ENCODE measurements around the gene USP11. TPM values are rescaled to one million over a fixed set of nuclear protein-coding genes. Genes with fewer than 3 reads are reported as not detected.

The USP11 gene
- total RNA-seq, 2 donors from 2014 or later = 113 to 214 TPM

DNA sequence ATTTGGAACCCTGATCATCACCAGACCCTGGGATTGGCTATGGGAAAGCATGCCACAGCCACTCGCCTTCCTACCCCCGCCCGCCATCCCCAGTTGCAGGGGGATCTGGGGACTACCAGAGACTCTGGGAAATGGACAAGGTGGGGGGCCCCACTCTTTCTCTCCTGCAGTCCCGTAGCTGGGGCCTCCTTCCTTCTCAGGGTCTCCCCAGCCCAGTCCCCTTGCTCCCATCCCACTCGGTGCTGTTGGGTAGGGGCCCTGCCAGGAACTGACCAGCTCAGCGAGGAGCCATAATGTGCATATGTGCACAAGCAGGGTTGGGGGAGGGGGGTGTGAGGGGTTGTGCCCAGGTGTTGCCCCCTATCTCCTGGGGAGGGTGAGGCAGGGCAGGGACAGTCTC is 3.4 kb upstream of the USP11 start:
- H3K9ac ChIP-seq (ENCODE audit: extremely low read depth, low read length, poor library complexity, severe bottlenecking) = no peak overlapping the region
- TF ChIP-seq, protein P1, sequence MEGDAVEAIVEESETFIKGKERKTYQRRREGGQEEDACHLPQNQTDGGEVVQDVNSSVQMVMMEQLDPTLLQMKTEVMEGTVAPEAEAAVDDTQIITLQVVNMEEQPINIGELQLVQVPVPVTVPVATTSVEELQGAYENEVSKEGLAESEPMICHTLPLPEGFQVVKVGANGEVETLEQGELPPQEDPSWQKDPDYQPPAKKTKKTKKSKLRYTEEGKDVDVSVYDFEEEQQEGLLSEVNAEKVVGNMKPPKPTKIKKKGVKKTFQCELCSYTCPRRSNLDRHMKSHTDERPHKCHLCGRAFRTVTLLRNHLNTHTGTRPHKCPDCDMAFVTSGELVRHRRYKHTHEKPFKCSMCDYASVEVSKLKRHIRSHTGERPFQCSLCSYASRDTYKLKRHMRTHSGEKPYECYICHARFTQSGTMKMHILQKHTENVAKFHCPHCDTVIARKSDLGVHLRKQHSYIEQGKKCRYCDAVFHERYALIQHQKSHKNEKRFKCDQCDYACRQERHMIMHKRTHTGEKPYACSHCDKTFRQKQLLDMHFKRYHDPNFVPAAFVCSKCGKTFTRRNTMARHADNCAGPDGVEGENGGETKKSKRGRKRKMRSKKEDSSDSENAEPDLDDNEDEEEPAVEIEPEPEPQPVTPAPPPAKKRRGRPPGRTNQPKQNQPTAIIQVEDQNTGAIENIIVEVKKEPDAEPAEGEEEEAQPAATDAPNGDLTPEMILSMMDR (conservative IDR thresholded peaks at IDR 0.05) = no peak
- Mint-ChIP-seq H3K36me3 (ENCODE audit: low read depth) (peaks cover 49% of the 10 kb centered on the region), H3K27ac (no peak overlapping the region), H3K27me3 (ENCODE audit: insufficient read depth) (no peaks in the 10 kb centered on the region), H3K9me3 (no peaks in the 10 kb centered on the region), H3K4me3 (no peak overlapping the region), H3K4me1 (no peaks in the 10 kb centered on the region)
- no peak overlapping the region for H3K27ac ChIP-seq (ENCODE audit: low read depth, low read length)
- no peaks in the 10 kb centered on the region for H3K4me1 ChIP-seq (ENCODE audit: control insufficient read depth, insufficient read depth, low read length)
- no peak overlapping the region for H3K4me3 ChIP-seq (ENCODE audit: low read length)
- no peaks in the 10 kb centered on the region for H3K27me3 ChIP-seq (ENCODE audit: control insufficient read depth, insufficient read depth, low read length, poor library complexity, severe bottlenecking)
- WGBS, 2 experiments (ENCODE audit: insufficient coverage in 1 of 2, insufficient read length in 1 of 2) = 96% methylated on average over 5 of the region's 6 CpGs; no CpG with 5 or more reads in 1 of the 2 experiments
- H3K9me3 ChIP-seq (ENCODE audit: control insufficient read depth, low read length) = no peaks in the 10 kb centered on the region
- peaks cover 38% of the 10 kb centered on the region for H3K36me3 ChIP-seq (ENCODE audit: control insufficient read depth, insufficient read depth, low read length)
- no peak for DNase-seq

DNA sequence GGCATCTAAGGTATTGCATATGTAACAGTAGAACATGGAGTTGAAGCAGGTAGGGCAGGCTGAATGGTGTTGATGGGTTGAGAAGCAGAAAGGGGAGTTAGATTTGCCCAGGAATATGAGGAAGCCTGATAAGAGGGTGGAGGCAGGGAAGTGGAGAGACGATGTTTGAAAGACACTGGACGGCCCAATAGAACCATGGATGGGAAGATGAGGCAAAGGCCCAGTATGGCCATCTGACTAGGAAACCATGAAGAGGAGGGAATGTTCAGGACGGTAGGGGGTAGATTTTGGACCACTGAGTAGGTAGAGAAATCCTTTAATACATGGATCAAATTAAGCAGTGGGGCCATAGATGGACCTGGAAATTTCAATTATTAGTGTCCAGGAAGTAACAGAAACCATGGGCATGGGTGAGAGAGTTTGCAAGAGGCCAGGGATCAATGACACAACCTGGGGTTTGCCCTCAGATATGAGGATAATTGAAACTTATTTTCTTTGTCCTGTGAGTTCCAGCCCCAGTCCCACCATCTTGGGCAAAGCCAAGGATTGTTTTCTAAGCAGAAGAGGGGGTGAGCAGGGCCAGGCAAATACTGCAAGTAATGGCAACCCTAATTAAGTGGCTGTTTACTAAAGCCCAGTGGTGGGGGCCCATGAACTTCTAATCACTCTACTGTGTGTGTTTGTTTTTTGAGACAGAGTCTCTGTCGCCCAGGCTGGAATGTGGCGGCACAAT is 2.5 kb upstream of the USP11 start:
- Mint-ChIP-seq H3K27ac (peak overlapping the region; percentile 7), H3K9me3 (no peaks in the 10 kb centered on the region), H3K27me3 (ENCODE audit: insufficient read depth) (no peaks in the 10 kb centered on the region), H3K4me1 (peaks cover 4% of the 10 kb centered on the region), H3K36me3 (ENCODE audit: low read depth) (peaks cover 40% of the 10 kb centered on the region), H3K4me3 (no peak overlapping the region)
- no peak overlapping the region for H3K9ac ChIP-seq (ENCODE audit: extremely low read depth, low read length, poor library complexity, severe bottlenecking)
- no peaks in the 10 kb centered on the region for H3K27me3 ChIP-seq (ENCODE audit: control insufficient read depth, insufficient read depth, low read length, poor library complexity, severe bottlenecking)
- no peak overlapping the region for H3K4me3 ChIP-seq (ENCODE audit: low read length)
- no peak overlapping the region for H3K27ac ChIP-seq (ENCODE audit: low read depth, low read length)
- no peaks in the 10 kb centered on the region for H3K4me1 ChIP-seq (ENCODE audit: control insufficient read depth, insufficient read depth, low read length)
- 93 to 100% methylated on average over 3 to 5 of the region's 5 CpGs for WGBS, 2 experiments (ENCODE audit: insufficient coverage in 1 of 2, insufficient read length in 1 of 2)
- no peak for DNase-seq
- no peaks in the 10 kb centered on the region for H3K9me3 ChIP-seq (ENCODE audit: control insufficient read depth, low read length)
- TF ChIP-seq, protein P1 (conservative IDR thresholded peaks at IDR 0.05) = no peak
- H3K36me3 ChIP-seq (ENCODE audit: control insufficient read depth, insufficient read depth, low read length) = peaks cover 29% of the 10 kb centered on the region

DNA sequence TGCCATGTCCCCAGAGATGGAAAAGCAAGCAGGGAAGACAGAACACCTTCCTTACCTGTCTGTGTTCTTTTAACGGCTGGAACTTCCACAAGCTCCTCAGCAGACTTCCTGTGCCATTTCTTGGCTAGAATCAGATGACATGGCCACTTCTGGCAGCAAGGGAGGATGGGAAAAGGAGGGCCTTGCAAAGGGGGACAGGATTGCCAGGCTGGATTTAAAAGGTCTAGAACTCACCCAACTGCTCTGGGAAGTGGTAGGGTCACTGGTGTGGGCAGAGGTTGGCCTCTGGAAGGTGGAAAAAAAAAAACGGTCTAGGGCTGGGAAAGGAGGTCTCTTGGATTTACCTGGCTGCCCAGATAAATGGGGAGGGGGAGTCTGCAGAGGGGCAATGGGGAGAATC is 1.6 kb upstream of the USP11 start:
- no peaks in the 10 kb centered on the region for H3K9me3 Mint-ChIP-seq
- Histone ChIP-seq H3K9me3 (ENCODE audit: control insufficient read depth, low read length) (no peaks in the 10 kb centered on the region), H3K27me3 (ENCODE audit: control insufficient read depth, insufficient read depth, low read length, poor library complexity, severe bottlenecking) (no peaks in the 10 kb centered on the region), H3K4me1 (ENCODE audit: control insufficient read depth, insufficient read depth, low read length) (no peaks in the 10 kb centered on the region), H3K9ac (ENCODE audit: extremely low read depth, low read length, poor library complexity, severe bottlenecking) (no peak overlapping the region), H3K4me3 (ENCODE audit: low read length) (no peak overlapping the region), H3K27ac (ENCODE audit: low read depth, low read length) (no peak overlapping the region), H3K36me3 (ENCODE audit: control insufficient read depth, insufficient read depth, low read length) (peaks cover 21% of the 10 kb centered on the region)
- peaks cover 7% of the 10 kb centered on the region for H3K4me1 Mint-ChIP-seq
- no peak overlapping the region for H3K27ac Mint-ChIP-seq
- DNase-seq = no peak
- H3K36me3 Mint-ChIP-seq (ENCODE audit: low read depth) = peaks cover 37% of the 10 kb centered on the region
- WGBS, 2 experiments (ENCODE audit: insufficient coverage in 1 of 2, insufficient read length in 1 of 2) = 81 to 100% methylated on average over 1 to 2 of the region's 2 CpGs
- TF ChIP-seq, protein P1 (conservative IDR thresholded peaks at IDR 0.05) = no peak
- H3K27me3 Mint-ChIP-seq (ENCODE audit: insufficient read depth) = no peaks in the 10 kb centered on the region
- H3K4me3 Mint-ChIP-seq = no peak overlapping the region

Measured in endodermal cell (in vitro differentiated cells).